M059J (cell line): ENCODE results near the gene PCSK5. TPM values are rescaled to one million over a fixed set of nuclear protein-coding genes. Genes with fewer than 3 reads are reported as not detected.
"Not testable (repeated sequence)": the region's sequence is repeated elsewhere in the genome, so short reads cannot be mapped to it uniquely, and the experiment has no call there.

Experiments
- DNase-seq: peaks from one replicate; pipeline ENCODE4 v3.0.0-alpha.2; 2012; ENCODE audit warnings: low read depth
- total RNA-seq: library from RNA; depleted of rRNA; stranded (reverse); fragments of >200 nt; shearing (Covaris generic); gene quantifications from 2 replicates; pipeline ENCODE4 v1.2.3, GENCODE V29; 2014

Gene PCSK5
- total RNA-seq, 1 experiment from 2014 or later: 0.10 TPM

DNA sequence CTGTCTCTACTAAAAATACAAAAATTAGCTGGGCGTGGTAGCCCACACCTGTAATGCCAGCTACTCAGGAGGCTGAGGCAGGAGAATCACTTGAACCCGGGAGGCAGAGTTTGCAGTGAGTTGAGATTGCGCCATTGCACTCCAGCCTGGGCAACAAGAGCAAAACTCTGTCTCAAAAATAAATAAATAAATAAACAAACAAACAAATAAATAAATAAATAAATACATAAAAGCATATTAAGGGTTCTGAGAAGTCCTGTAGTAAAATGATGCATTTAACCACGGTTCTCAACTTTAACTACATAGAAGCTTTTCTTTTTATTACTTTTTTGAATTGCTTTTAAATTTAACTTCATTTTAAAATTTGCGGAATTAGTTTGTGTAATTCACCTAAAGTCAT, 190.8 kb downstream of the PCSK5 start:
- not testable (repeated sequence) for DNase-seq

GRCh38 chr9:76082057-76082456, 191.6 kb downstream of the PCSK5 start:
- no peak for DNase-seq

DNA sequence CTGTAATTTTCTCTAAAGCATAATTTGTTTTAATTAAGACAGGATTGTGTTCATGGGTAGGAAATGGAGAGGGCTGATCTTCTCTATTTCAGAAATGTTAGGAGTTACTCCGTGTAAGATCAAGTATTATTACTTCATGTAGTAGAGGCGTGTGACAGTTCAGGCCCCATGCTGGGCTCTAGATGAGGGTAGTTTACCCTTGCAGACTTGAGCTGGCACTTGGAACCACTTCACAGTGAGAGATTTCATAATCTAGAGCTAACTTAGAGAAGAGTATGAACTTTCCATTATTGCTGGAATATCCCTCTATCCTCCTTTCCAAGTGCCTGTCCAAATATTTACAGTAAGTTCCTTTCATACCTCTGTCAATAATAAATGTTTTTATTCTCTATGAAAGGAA, 195.1 kb downstream of the PCSK5 start:
- no peak for DNase-seq

GRCh38 chr9:76086539-76086938, 196.1 kb downstream of the PCSK5 start:
- no peak for DNase-seq

GRCh38 chr9:76087976-76088375, 197.5 kb downstream of the PCSK5 start:
- no peak for DNase-seq

- no peak for DNase-seq
These were observed 199.9 kb downstream of the PCSK5 start for GRCh38 chr9:76090330-76090729.

DNA sequence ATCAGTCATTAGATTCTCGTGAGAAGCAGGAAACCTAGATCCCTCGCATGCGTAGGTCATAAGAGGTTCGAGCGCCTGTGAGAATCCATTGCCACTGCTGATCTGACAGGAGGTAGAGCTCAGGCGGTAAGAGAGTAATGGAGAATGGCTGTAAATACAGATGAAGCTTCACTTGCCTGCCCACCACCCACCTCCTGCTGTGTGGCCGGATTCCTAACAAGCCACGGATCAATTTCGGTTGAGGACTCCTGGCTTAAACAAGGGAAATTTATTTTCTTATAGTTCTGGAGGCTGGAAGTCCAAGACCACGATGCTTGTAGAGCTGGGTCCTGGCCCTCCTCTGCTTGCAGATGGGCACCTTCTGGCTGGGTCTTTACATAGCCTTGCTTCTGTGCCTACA, 200.4 kb downstream of the PCSK5 start:
- DNase-seq: no peak

DNA sequence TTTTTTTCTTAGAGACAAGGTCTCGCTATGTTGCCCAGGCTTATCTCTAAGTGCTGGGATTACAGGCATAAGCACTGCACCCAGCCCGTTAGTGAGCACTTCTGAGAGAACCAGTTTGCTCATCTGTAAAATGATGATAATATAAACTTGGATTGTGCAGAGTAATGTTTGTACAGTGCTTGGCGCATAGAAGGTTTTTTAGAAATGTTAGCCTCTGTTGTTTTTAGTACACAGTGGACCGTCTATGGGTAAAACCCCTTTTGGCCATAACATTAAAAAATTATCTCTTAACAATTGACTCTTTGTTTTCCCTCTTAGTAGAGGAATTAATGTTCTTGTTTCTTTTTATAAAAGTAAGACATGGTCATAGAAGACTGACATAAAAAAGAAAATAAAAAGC, 202.1 kb downstream of the PCSK5 start:
- no peak for DNase-seq

- DNase-seq: no peak
These were observed 205.1 kb downstream of the PCSK5 start for GRCh38 chr9:76095585-76095984.

DNA sequence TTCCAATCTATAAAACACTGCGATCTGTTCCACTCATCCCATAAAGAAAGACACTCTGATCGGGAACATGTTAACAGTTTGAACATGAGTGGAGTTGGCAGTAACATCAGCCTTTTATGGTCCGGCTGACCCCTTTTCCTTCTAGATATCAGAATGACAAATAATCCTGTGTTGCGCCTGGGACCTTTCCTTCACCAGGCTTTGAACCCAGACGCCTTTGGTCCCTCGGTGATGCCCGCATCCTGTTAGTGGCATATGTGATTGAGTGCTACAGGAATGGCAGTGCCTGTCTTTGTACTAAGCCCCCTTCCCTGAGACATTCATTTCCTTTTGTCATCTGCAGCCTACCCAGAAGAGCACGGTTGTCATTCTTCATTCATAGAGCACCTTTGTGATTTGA, 209.0 kb downstream of the PCSK5 start:
- DNase-seq: no peak

DNA sequence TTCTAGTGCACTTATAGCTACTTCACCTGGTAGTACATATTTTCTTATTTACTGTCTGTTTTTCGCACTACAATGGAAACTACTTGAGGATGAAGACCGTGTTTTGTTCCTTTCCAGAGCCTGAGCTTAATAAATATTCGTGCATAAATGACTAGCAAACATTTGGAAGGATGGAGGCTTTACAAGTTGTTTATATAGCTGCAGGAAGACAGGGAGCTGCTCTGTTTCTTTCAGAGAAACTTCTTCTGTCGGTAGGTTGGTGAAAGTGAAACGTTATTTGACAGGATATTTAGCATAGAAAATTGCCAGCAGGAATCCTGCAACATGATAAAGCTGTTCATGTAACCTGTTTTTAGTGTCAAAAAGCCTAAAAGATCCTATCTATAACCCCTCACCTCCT, 210.6 kb downstream of the PCSK5 start:
- DNase-seq: no peak

DNA sequence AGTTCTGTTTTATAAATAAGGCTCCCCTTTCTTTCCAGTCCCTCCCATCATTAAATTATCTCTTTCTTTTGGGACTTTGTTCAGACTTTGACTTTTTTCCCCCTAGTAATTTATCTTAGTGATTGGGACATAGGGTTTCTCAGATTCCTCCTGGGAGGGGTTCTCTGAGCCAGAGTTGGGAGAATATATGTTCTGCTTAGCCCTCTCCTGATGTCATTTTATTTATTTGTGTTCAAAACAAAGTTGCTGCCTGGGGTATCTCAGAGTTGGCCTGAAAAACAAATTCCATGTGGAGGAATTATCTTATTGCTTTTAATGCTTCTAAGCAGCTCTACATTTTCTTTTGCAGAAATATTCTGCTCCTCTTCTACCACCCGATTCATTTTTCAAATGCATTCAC, 211.0 kb downstream of the PCSK5 start:
- DNase-seq: no peak

GRCh38 chr9:76101947-76102346, 211.5 kb downstream of the PCSK5 start:
- no peak for DNase-seq

GRCh38 chr9:76103531-76104315, 213.2 kb downstream of the PCSK5 start:
- no peak for DNase-seq

DNA sequence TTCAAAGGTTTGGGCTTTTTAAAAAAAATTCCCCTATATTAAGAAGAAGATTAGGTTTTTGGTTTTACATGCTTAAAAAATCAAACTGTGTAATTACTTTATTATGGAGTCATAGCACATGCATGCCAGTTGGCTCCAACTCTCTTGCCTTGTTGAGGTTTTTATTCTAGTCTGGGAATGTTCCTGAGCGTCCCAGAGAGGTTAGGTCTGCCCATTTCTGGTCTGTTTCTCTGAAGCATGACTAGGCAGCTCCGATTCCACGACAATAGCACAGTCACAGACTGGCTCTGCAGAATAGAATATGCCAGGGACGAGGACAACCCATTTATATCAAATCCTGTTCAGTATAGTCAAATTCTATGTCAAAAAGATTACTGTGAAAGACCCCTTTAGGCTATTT, 217.0 kb downstream of the PCSK5 start:
- no peak for DNase-seq

DNA sequence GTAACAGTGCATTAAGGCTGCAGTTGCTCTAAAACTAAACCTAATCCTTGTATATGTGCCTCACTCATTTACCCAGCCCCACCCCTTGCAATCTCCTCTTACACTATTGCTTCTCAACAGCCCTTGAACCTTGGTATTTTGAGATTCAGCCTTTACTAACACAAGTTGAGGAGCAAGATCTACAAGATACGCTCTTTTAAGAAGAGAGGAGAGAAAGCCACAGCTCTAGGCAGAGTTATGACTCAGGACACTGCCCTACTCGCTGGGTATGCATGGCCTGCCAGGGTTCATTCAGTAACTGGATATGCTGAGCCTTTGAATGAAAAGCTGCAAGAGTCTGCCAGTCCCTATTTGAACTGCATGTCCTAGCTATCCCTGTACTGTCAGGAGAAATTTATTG, 219.5 kb downstream of the PCSK5 start:
- DNase-seq: peak; percentile 9

- no peak for DNase-seq
These were observed 221.7 kb downstream of the PCSK5 start for GRCh38 chr9:76112151-76112550.

DNA sequence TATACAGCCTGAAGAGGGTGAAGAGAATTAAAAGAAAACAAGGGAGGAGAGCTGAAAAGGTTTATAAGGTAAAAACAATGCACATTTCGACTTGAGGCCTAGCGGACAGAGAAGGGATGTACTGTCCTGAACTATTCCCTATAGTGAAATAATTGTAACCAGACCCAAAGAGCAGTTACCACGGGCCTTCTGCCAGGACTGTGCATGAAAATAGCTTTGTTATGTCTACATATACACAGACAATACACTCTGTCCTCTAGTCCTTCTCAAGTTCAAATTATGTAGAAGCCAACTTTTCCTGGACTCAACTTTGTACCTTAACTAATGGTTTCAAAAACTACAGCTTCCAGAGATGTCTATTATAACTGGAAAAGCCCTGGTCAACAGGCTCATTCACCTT, 223.7 kb downstream of the PCSK5 start:
- DNase-seq: no peak

- no peak for DNase-seq
These were observed 224.9 kb downstream of the PCSK5 start for GRCh38 chr9:76115396-76115795.

- DNase-seq: no peak
These were observed 225.6 kb downstream of the PCSK5 start for GRCh38 chr9:76115982-76116646.

DNA sequence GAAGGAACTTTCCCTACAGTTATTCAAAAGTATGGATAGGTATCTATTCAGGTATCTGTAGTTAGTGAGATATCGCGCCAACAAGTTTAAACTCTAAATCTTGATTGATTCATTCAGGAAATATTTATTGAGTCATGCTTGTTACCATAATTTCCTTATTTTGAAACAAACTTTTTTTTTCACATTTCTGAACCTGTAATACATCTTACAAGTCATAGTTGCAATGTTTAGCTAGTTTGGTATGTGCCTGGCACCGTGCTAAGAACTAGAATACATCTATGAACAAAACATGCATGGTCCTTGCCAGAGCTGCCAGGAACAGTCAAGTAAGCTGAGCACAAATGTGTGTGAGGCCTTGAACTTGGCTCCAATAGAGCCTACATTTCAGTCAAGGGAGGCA, 226.4 kb downstream of the PCSK5 start:
- DNase-seq: no peak

GRCh38 chr9:76127637-76128036, 237.2 kb downstream of the PCSK5 start:
- no peak for DNase-seq

DNA sequence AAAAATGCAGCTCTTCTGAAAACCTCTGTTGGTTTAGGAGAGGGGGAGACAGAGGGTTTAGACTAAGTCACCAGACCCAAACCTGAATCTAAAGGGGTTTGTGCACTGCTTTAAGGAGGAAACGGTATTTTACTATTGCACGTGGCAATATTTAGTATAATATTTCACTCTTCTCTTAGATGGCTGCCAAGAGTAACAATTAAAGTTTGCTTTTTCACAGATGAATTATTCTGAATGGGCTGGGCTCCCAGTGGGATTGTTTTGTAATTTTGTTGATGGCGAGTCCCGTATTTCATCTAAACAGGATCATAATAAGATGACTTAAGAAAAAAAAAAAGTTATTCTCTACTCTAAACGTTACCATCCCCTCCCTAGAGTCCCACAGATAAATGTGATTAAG, 245.4 kb downstream of the PCSK5 start:
- DNase-seq: no peak

- DNase-seq: peak; percentile 57
These were observed 246.5 kb downstream of the PCSK5 start for GRCh38 chr9:76136986-76137385.
